SJSA1 (cell line): ENCODE results near the gene RUNX2. TPM values are rescaled to one million over a fixed set of nuclear protein-coding genes. Genes with fewer than 3 reads are reported as not detected.

Experiments
- DNase-seq, 2 experiments: peaks; one replicate each; pipeline ENCODE4 v3.0.0-alpha.2; 2015 to 2020; ENCODE audit warnings: low spot score in 2 of 2, low read depth in 1 of 2
- H3K27ac ChIP-seq: fragments of 250-450 bp; sonication (Bioruptor Pico); 2 replicates; pipeline ENCODE4 v1.5.1; 2020; ENCODE audit warnings: mild to moderate bottlenecking, moderate library complexity
- H3K27me3 ChIP-seq: fragments of 250-450 bp; sonication (Bioruptor Pico); replicated peaks from 2 replicates; pipeline ENCODE4 v1.5.1; 2020; ENCODE audit warnings: mild to moderate bottlenecking, moderate library complexity
- H3K36me3 ChIP-seq: fragments of 250-450 bp; sonication (Bioruptor Pico); 2 replicates; pipeline ENCODE4 v1.5.1; 2020; ENCODE audit warnings: mild to moderate bottlenecking
- H3K4me1 ChIP-seq: fragments of 250-450 bp; sonication (Bioruptor Pico); replicated peaks from 2 replicates; pipeline ENCODE4 v1.6.1; 2021; ENCODE audit warnings: mild to moderate bottlenecking
- H3K4me3 ChIP-seq: fragments of 250-450 bp; sonication (Bioruptor Pico); 2 replicates; pipeline ENCODE4 v1.5.1; 2020; ENCODE audit warnings: mild to moderate bottlenecking
- H3K9me3 ChIP-seq: fragments of 250-450 bp; sonication (Bioruptor Pico); replicated peaks from 2 replicates; pipeline ENCODE4 v1.5.1; 2020; ENCODE audit warnings: mild to moderate bottlenecking
- total RNA-seq: library from RNA; depleted of rRNA; stranded (reverse); fragments of >200 nt; shearing (Covaris generic); gene quantifications from 2 replicates; pipeline ENCODE4 v1.2.3, GENCODE V29; 2014

Gene RUNX2
- total RNA-seq, 1 experiment from 2014 or later, result 10.3 TPM

DNA sequence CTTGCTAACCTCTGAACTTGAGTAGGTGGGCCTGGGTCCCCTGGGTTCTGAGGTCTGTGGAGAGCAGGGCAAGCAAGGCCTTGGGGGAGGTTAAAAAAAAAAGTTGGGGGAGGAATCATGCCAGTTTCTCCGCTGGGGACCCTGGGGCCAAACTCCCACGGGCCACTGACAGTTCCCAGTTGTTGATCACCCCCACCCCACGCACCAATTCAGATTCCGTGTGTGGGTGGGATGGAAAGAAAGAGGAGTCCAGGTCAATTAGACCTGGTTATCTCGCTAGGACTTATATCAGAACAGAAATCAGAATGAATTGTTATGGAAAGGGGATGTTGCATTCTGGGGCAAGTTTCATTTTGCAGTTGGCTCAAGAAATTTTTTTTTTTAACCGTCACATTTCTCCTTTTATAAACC is 96.3 kb downstream of the RUNX2 start:
- peaks cover 35% of the 10 kb centered on the region for H3K36me3 ChIP-seq
- H3K4me3 ChIP-seq, result peak overlapping the region; percentile 87

DNA sequence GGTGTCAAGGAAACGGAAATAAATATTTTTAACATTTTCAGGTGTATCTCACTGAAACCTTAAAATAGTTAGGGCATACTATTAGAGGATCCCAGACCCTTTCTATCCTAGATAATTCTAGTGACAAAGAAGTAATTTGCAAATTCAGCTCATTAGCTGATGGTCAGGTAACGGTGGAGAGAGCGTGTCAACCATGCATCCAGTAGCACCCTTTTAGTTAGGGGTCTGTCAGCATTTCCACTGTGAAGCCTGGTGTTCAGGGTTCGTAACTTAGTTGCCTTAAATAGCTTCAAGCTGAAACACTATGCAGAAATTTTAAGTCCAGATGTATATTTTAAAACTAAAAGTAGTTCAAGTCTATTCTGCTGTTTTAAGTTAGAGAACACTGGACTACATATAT is 98.1 kb downstream of the RUNX2 start:
- Histone ChIP-seq H3K9me3 (no peaks in the 10 kb centered on the region), H3K27me3 (no peaks in the 10 kb centered on the region), H3K27ac (peak overlapping the region; percentile 87), H3K4me1 (peaks cover 8% of the 10 kb centered on the region), H3K36me3 (peaks cover 51% of the 10 kb centered on the region), H3K4me3 (no peak overlapping the region)
- DNase-seq, result peak in 1 of 2 experiments; percentile 46

More for the DNA sequence above, 96.3 kb downstream of the RUNX2 start:
- peak in 1 of 2 experiments; percentile 75 for DNase-seq
- peaks cover 16% of the 10 kb centered on the region for H3K4me1 ChIP-seq
- H3K9me3 ChIP-seq, result no peaks in the 10 kb centered on the region
- H3K27ac ChIP-seq, result peak overlapping the region; percentile 87
- H3K27me3 ChIP-seq, result no peaks in the 10 kb centered on the region

GRCh38 chr6:45427726-45428125 is 99.6 kb downstream of the RUNX2 start:
- Histone ChIP-seq H3K36me3 (peaks cover 61% of the 10 kb centered on the region), H3K27me3 (no peaks in the 10 kb centered on the region), H3K9me3 (no peaks in the 10 kb centered on the region), H3K27ac (peak overlapping the region; percentile 24; the same call in 1 of the 2 replicates), H3K4me3 (no peak overlapping the region), H3K4me1 (peaks cover 11% of the 10 kb centered on the region)
- DNase-seq, result no peak

DNA sequence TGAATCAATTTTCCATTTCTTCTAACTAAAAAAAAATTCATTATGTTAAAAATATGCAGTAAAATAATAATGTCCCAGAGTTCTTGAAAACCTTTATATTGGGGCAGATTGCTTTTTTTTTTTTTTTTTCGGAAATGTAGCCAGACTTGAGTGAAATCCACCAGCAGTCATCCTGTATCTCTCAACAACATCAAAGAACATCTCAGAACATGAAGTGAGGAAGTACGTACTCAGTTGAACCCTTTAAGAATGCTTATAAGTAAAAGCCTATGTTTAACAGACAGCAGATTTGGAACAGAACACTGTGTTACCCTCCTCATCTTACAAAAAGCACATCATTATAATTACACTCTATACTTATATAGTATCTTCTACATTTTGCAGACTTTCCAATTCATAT is 100.6 kb downstream of the RUNX2 start:
- H3K27ac ChIP-seq, result no peak overlapping the region
- H3K4me1 ChIP-seq, result peaks cover 21% of the 10 kb centered on the region
- no peaks in the 10 kb centered on the region for H3K27me3 ChIP-seq
- no peak overlapping the region for H3K4me3 ChIP-seq
- DNase-seq, result no peak
- peaks cover 59% of the 10 kb centered on the region for H3K36me3 ChIP-seq
- H3K9me3 ChIP-seq, result no peaks in the 10 kb centered on the region

- Histone ChIP-seq H3K4me1 (peaks cover 20% of the 10 kb centered on the region), H3K4me3 (no peak overlapping the region), H3K27me3 (no peaks in the 10 kb centered on the region), H3K27ac (no peak overlapping the region), H3K9me3 (no peaks in the 10 kb centered on the region), H3K36me3 (peaks cover 67% of the 10 kb centered on the region)
- no peak for DNase-seq
Measured at GRCh38 chr6:45430590-45431202, 102.6 kb downstream of the RUNX2 start.

GRCh38 chr6:45431317-45432065 is 103.4 kb downstream of the RUNX2 start:
- Histone ChIP-seq H3K36me3 (peaks cover 68% of the 10 kb centered on the region), H3K27ac (no peak overlapping the region), H3K4me3 (no peak overlapping the region), H3K9me3 (no peaks in the 10 kb centered on the region), H3K27me3 (no peaks in the 10 kb centered on the region), H3K4me1 (peaks cover 28% of the 10 kb centered on the region)
- no peak for DNase-seq

- no peak overlapping the region for H3K4me3 ChIP-seq
- no peaks in the 10 kb centered on the region for H3K27me3 ChIP-seq
- DNase-seq, result peak in 1 of 2 experiments; percentile 44
- peaks cover 43% of the 10 kb centered on the region for H3K4me1 ChIP-seq
- H3K36me3 ChIP-seq, result peaks cover 78% of the 10 kb centered on the region
- no peak overlapping the region for H3K27ac ChIP-seq
- H3K9me3 ChIP-seq, result no peaks in the 10 kb centered on the region
Measured at GRCh38 chr6:45432977-45433376, 104.8 kb downstream of the RUNX2 start.

GRCh38 chr6:45433533-45434380 is 105.6 kb downstream of the RUNX2 start:
- no peaks in the 10 kb centered on the region for H3K27me3 ChIP-seq
- H3K4me3 ChIP-seq, result no peak overlapping the region
- H3K4me1 ChIP-seq, result peaks cover 48% of the 10 kb centered on the region
- peaks cover 80% of the 10 kb centered on the region for H3K36me3 ChIP-seq
- no peaks in the 10 kb centered on the region for H3K9me3 ChIP-seq
- DNase-seq, result no peak
- no peak overlapping the region for H3K27ac ChIP-seq

DNA sequence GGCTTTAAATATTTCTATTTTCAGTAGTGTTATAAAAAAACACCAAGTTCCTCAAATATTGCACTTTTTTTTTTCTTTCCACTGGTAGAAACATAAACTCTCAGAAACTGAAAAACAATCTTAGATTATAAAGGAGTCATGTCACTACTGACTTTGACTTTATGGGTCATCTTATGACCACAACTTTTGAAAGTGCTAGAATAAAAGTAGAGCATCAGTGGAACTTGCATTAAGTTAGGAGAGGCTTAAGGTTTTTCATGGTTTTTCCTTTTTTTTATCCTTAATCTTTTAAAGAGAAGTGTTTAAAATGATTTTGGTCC is 106.2 kb downstream of the RUNX2 start:
- H3K27ac ChIP-seq, result no peak overlapping the region
- peaks cover 54% of the 10 kb centered on the region for H3K4me1 ChIP-seq
- H3K4me3 ChIP-seq, result no peak overlapping the region
- no peaks in the 10 kb centered on the region for H3K27me3 ChIP-seq
- no peak for DNase-seq
- H3K9me3 ChIP-seq, result no peaks in the 10 kb centered on the region
- H3K36me3 ChIP-seq, result peaks cover 80% of the 10 kb centered on the region

GRCh38 chr6:45436544-45437438 is 108.7 kb downstream of the RUNX2 start:
- Histone ChIP-seq H3K4me1 (peaks cover 60% of the 10 kb centered on the region), H3K9me3 (no peaks in the 10 kb centered on the region), H3K27me3 (no peaks in the 10 kb centered on the region), H3K36me3 (peaks cover 84% of the 10 kb centered on the region), H3K27ac (peak overlapping the region; percentile 89), H3K4me3 (no peak overlapping the region)
- DNase-seq, result peak; percentile 47 to 70

GRCh38 chr6:45437439-45437815 is 109.3 kb downstream of the RUNX2 start:
- H3K4me1 ChIP-seq, result peaks cover 60% of the 10 kb centered on the region
- H3K36me3 ChIP-seq, result peaks cover 84% of the 10 kb centered on the region
- peak overlapping the region; percentile 89 for H3K27ac ChIP-seq
- H3K4me3 ChIP-seq, result no peak overlapping the region
- H3K9me3 ChIP-seq, result no peaks in the 10 kb centered on the region
- no peaks in the 10 kb centered on the region for H3K27me3 ChIP-seq
- DNase-seq, result peak in 1 of 2 experiments; percentile 63

- Histone ChIP-seq H3K4me1 (peaks cover 53% of the 10 kb centered on the region), H3K9me3 (no peaks in the 10 kb centered on the region), H3K36me3 (peaks cover 82% of the 10 kb centered on the region), H3K27ac (peak overlapping the region; percentile 89), H3K4me3 (no peak overlapping the region), H3K27me3 (no peaks in the 10 kb centered on the region)
- DNase-seq, result no peak
Measured at GRCh38 chr6:45438151-45438550, 110.0 kb downstream of the RUNX2 start.

DNA sequence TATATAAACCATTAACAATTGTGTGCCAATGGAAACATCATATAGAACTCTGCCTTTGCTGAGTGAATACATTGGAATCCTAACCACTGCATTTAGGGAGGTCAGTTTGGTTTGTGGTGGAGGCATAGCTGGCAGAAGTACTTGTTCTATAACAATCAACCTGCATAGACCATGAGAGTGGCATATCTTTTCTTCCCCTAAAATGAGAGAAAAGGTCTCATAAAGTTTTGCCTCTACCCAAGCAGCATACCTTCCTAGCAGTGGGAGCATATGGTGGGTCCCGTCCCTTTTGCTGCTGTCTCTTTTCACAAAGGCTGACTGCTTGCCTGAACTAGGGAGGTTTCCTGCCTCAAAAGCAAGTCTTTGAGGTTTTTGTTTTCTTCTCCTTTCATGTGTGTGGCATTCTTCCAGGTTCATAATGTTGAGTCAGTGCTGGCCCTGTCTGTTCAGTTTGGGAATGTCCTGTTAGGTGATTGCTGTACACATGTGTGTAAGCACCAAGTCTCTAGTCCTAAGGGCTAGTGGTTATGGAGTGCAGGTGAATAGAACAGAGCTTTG is 110.8 kb downstream of the RUNX2 start:
- H3K27me3 ChIP-seq, result no peaks in the 10 kb centered on the region
- peaks cover 84% of the 10 kb centered on the region for H3K36me3 ChIP-seq

More for the DNA sequence above, 110.8 kb downstream of the RUNX2 start:
- Histone ChIP-seq H3K4me3 (no peak overlapping the region), H3K4me1 (peaks cover 45% of the 10 kb centered on the region), H3K27ac (peak overlapping the region; percentile 89), H3K9me3 (no peaks in the 10 kb centered on the region)
- DNase-seq, result peak; percentile 59 to 88
